Panc1 (cell line): ENCODE measurements around the gene ATRNL1. TPM values are rescaled to one million over a fixed set of nuclear protein-coding genes. Genes with fewer than 3 reads are reported as not detected.

Experiments used
- ATAC-seq: fragments of 200-7000 bp; cut with Tn5 transposase; 2 replicates; pipeline ENCODE4 v1.9.1; 2020; ENCODE audit warnings: mild to moderate bottlenecking, moderate library complexity
- BruUV-seq: library from RNA; stranded (reverse); fragments of 400-500 nt; replicated peaks from 2 replicates; lab custom pipeline; 2021; lab: Mats Ljungman, UMichigan
- CTCF ChIA-PET: fragments of 300-600 bp; sonication (Branson Sonifier 250); formaldehyde crosslinking; loops from one replicate; lab custom pipeline; 2022; ENCODE audit warnings: antibody characterized with exemption; lab: Charles Lee
- POLR2A ChIA-PET: fragments of 300-600 bp; sonication (Branson Sonifier 250); formaldehyde crosslinking; loops from one replicate; lab custom pipeline; 2022; ENCODE audit warnings: antibody characterized with exemption; lab: Charles Lee
- DNase-seq: peaks from one replicate; pipeline ENCODE4 v3.0.0-alpha.2; 2010; ENCODE audit warnings: low read depth, low spot score
- H3K27ac ChIP-seq: 2 replicates; pipeline ENCODE4 v1.5.1; 2011; ENCODE audit warnings: mild to moderate bottlenecking, low read length, inconsistent platforms
- H3K27me3 ChIP-seq: fragments of 200-500 bp; sonication (Bioruptor generic); 2 replicates; pipeline ENCODE4 v1.6.0; 2014; ENCODE audit warnings: low read length, inconsistent platforms; ENCODE audit not compliant: control insufficient read depth, insufficient read depth
- H3K36me3 ChIP-seq: fragments of 200-500 bp; sonication (Bioruptor generic); 2 replicates; pipeline ENCODE4 v1.5.1; 2014; ENCODE audit warnings: inconsistent platforms, mild to moderate bottlenecking, low read length, moderate library complexity; ENCODE audit not compliant: control insufficient read depth, insufficient read depth
- H3K4me1 ChIP-seq: 2 replicates; pipeline ENCODE4 v1.5.1; 2011; ENCODE audit warnings: inconsistent platforms, mild to moderate bottlenecking, low read length, moderate library complexity; ENCODE audit not compliant: control insufficient read depth, insufficient read depth
- H3K4me3 ChIP-seq, 2 experiments: 2 replicates each; pipeline ENCODE4 v1.5.1; 2011 to 2012; ENCODE audit warnings: low read depth in 2 of 2, low read length in 2 of 2, mild to moderate bottlenecking in 2 of 2, inconsistent platforms in 1 of 2, moderate library complexity in 1 of 2
- H3K9me3 ChIP-seq: fragments of 200-500 bp; sonication (Bioruptor generic); 2 replicates; pipeline ENCODE4 v1.5.1; 2014; ENCODE audit warnings: low read depth, mild to moderate bottlenecking, inconsistent platforms, low read length, moderate library complexity; ENCODE audit not compliant: control insufficient read depth, insufficient read depth
- CTCF ChIP-seq: fragments of 450-650 bp; IDR thresholded peaks from 2 replicates; pipeline ENCODE4 v1.5.1; 2017; ENCODE audit warnings: mild to moderate bottlenecking
- POLR2AphosphoS5 ChIP-seq: IDR thresholded peaks from 2 replicates; pipeline ENCODE4 v1.6.1; 2012; ENCODE audit warnings: mild to moderate bottlenecking, low read depth, low read length, moderate library complexity
- REST ChIP-seq, 2 experiments: IDR thresholded peaks; 2 replicates each; pipeline ENCODE4 v1.6.1; 2011 to 2012; ENCODE audit warnings: low read depth in 2 of 2, control low read depth in 1 of 2, low read length in 1 of 2, mild to moderate bottlenecking in 1 of 2, moderate library complexity in 1 of 2; ENCODE audit not compliant: insufficient read depth in 1 of 2
- SIN3A ChIP-seq: IDR thresholded peaks from 2 replicates; pipeline ENCODE4 v1.6.1; 2012; ENCODE audit warnings: low read depth, mild to moderate bottlenecking, low read length, moderate library complexity, borderline replicate concordance; ENCODE audit not compliant: insufficient read depth
- TCF7L2 ChIP-seq: IDR thresholded peaks from 2 replicates; pipeline ENCODE4 v1.6.1; 2011; ENCODE audit warnings: mild to moderate bottlenecking, low read depth, low read length, inconsistent platforms
- in situ Hi-C: cut with HindIII; loops from 2 replicates; pipeline ENCODE4 v1.10.0; 2016; ENCODE audit warnings: low sequenced_read_pairs, low pct_unique_long_range_greater_than_20kb
- intact Hi-C: fragments of 100-400 bp; cut with micrococcal nuclease; formaldehyde crosslinking; loops from one replicate; pipeline ENCODE4 v1.10.0; 2022; ENCODE audit not compliant: unreplicated experiment
- total RNA-seq: library from RNA; stranded (reverse); gene quantifications from one replicate; pipeline ENCODE4 v1.2.1, GENCODE V29; 2021; ENCODE audit not compliant: unreplicated experiment

The ATRNL1 gene
- total RNA-seq, 1 experiment from 2014 or later = 17.1 TPM

GRCh38 chr10:115830265-115830970 is 737.3 kb downstream of the ATRNL1 start:
- no peak overlapping the region for H3K4me3 ChIP-seq
- no peaks in the 10 kb centered on the region for H3K36me3 ChIP-seq
- H3K27me3 ChIP-seq = no peaks in the 10 kb centered on the region
- no TSS peak for BruUV-seq
- no peaks in the 10 kb centered on the region for H3K9me3 ChIP-seq
- POLR2A ChIA-PET = no interaction called here
- CTCF ChIA-PET = interaction anchor here (0.5 kb wide), 1 partner anchor 727 kb away, joined by 4 read pairs; no protein-coding TSS in a partner anchor
- no peaks in the 10 kb centered on the region for H3K4me1 ChIP-seq
- no peak overlapping the region for H3K27ac ChIP-seq
- DNase-seq (no peak), ATAC-seq (no peak)
- intact Hi-C loops (no loop called here), in situ Hi-C loops (no loop called here)
- TF ChIP-seq CTCF (no peak), SIN3A (no peak), TCF7L2 (no peak), REST (IDR thresholded peaks at IDR 0.05; ENCODE audit: insufficient read depth in 1 of 2, low read depth in 2 of 2, low read length in 1 of 2) (no peak), POLR2AphosphoS5 (no peak)

- intact Hi-C loops (no loop called here), in situ Hi-C loops (no loop called here)
- DNase-seq (no peak), ATAC-seq (no peak)
- Histone ChIP-seq H3K4me1 (no peaks in the 10 kb centered on the region), H3K36me3 (no peaks in the 10 kb centered on the region), H3K4me3 (no peak overlapping the region), H3K27ac (no peak overlapping the region), H3K27me3 (no peaks in the 10 kb centered on the region), H3K9me3 (no peaks in the 10 kb centered on the region)
- BruUV-seq = no TSS peak
- TF ChIP-seq CTCF (no peak), TCF7L2 (no peak), REST (IDR thresholded peaks at IDR 0.05; ENCODE audit: insufficient read depth in 1 of 2, low read depth in 2 of 2, low read length in 1 of 2) (no peak), SIN3A (no peak), POLR2AphosphoS5 (no peak)
- ChIA-PET POLR2A (no interaction called here), CTCF (no interaction called here)
Observed at GRCh38 chr10:115831016-115831415, 737.9 kb downstream of the ATRNL1 start.
